NCI-H1092 treated with DMSO at 0.1 percent for 48 hours (cell line): ENCODE measurements around the gene ADISSP.

ENCODE experiments used
- DNase-seq: peaks from one replicate; lab custom pipeline; 2025; lab: John Stamatoyannopoulos, UW

Gene ADISSP

GRCh38 chr20:3767427-3768341 lies at the start of gene ADISSP:
Gene ADISSP, minus strand, starts transcription at chr20:3767753. Its CDS starts 7,653 bp downstream, at chr20:3760100.
- peak; percentile 98 for DNase-seq

DNA sequence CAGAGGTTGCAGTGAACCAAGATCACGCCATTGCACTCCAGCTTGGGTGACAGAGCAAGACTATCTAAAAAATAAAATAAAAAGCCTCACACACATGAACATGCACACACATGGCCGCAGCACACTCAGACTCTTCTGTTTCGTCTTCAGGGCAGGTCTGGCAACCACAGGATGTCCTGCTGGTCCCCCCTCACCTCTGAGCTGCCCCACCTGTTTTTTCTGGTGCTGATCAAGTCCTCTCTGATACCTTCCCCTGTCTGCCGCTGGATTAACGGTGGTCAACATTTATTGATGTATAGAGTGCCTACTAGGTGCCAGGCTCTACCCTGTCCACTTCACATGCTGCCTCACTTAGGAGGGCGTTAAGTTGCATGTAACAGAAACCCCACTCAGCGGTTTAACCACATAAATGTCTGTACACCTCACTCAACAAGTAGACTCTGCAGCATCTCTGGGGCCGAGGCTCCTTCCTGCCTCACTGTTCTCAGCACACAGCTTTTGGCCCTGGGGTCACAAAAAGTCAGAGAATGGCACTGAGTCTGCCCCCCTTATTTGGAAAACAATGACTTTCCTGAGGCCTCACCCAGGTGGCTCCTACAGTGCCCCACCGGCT lies 48.3 kb upstream of the ADISSP start:
- no peak for DNase-seq

DNA sequence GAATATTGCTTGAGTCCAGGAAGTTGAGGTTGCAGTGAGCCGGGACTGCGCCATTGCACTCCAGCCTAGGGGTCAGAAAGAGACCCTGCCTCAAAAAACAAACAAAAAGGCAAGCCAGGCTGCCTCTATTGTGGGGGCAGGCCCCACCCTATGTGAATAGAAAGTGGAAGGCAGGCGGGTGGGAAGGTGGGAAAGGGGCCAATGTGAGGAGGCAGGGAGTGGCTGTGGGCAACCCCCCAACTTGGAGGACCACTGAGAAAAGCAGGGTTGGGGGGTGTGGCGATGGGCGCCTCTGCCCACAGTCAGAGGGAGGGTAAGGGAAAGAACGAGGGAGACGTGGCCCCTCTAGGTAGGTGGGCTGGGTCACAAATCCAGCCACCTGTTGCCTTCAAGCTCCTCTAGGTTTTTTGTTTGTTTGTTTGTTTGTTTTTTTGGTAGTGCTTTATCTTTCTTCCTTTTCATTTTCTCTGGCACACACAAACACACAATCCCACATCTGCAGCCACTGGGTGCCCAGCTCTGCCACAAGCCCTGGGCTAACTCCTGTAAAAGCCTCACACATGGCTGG lies 47.5 kb upstream of the ADISSP start:
- no peak for DNase-seq

- DNase-seq, result no peak
These were observed 46.5 kb upstream of the ADISSP start for GRCh38 chr20:3813848-3814581.

DNA sequence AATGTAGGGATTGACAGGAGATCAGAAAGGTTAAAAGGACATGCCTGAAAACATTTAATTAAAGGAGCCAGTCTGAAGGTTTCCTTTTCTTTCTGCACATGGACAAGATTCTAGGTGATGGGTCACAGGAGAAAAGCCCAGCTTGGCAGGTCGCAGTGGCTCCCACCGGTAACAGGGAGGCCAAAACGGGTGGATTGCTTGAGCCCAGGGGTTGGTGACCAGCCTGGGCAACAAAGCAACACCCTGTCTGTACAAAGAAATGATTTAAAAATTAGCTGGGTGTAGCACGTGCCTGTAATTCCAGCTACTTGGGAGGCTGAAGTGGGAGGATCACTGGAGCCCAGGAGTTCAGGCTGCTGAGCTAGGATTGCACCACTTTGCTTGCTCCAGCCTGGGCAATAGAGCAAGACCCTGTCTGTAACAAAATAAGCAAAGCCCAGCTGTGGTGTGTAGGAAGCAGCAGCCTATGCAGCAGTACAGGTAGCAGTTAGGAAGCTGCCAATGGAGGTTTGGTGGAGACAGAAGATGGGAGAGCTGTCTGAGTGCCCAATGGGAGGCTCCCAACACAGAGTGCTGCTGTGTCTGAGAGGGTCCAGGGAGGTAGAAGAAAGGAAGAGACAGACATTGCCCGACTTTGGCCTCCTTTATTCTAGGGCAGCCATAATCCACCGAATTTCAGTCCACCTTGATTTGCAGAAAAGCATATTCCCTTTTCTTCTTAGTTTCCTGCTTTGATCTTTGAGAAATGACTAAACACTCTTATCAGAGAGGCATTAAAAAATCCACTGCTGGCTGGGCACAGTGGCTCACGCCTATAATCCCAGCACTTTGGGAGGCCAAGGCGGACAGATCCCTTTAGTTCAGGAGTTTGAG lies 45.7 kb upstream of the ADISSP start:
- no peak for DNase-seq

DNA sequence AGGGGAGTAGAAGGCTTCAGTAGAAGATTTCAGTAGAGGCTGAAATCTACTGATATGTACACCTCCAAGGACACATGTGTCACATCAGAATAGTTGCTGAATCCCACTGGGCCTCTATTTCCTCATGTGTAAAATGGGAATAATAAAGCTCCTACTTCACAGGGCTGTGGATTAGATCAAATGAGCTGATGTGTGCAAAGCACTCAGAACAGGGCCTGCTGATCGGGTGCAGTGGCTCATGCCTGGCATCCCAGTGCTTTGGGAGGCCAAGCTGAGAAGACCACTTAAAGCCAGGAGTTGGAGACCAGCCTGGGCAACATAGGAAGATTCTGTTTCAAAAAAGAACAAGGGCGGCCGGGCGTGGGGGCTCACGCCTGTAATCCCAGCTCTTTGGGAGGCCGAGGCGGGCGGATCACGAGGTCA lies 44.7 kb upstream of the ADISSP start:
- DNase-seq, result no peak

DNA sequence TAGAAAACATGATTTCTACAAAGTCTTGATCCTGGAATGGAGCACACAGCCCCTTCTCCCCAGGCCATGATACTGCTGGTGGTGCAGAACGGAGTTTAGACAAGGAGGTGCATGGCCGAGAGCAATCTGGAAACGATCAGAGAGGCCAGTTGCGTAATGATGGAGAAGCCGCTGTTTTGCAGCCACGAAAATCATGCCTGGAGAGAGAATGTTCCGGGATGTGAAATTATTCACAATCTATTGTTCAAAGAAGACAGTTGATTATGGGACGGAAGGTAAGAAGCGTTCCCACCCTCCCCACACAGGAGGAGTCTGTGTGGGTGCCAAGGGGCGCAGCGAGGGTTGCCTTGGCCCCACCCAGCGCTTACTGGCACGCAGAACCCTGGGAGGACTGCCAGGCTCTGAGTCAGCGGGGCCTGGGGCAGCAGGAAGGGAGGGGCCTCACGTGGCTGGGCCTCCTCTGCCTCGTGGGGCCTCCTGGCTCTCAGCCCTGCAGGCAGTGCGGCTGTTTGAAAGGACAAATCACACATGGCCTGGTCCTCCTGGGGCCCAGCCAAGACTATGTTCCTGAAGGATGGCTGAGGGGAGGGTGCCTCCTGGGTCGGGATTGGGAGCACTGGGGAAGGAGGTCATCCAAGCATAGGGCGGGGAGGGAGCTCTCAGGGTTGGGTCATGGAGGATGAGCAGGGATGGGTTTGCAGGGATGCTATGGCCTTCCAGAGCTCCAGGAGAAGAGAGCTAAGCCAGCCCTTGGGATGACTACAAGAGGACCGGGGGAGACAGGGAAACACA lies 44.1 kb upstream of the ADISSP start:
- peak; percentile 95 for DNase-seq

GRCh38 chr20:3808544-3808943 lies 41.0 kb upstream of the ADISSP start:
- no peak for DNase-seq

GRCh38 chr20:3804781-3805180 lies 37.2 kb upstream of the ADISSP start:
- no peak for DNase-seq

- DNase-seq, result no peak
These were observed 36.8 kb upstream of the ADISSP start for GRCh38 chr20:3804254-3804751.

DNA sequence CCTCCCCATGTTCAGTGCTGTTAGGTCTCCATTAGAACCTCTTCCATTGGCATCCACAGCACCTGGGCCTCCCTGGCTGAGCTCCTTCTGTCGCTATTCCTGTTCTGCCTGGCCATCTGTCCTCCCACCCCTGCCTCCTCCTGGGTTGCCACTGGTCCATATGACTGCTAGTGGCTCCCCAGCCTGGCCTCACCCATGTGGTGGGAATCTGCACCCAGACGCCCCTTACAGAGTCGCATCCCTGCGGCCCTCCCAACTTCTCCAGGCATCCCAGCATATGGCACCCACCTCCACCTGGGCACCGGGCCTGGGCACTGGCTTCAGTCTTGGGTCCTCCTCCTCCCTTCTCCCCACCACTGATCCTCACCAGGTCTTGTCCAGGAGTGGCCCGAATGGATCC lies 36.3 kb upstream of the ADISSP start:
- DNase-seq, result no peak

DNA sequence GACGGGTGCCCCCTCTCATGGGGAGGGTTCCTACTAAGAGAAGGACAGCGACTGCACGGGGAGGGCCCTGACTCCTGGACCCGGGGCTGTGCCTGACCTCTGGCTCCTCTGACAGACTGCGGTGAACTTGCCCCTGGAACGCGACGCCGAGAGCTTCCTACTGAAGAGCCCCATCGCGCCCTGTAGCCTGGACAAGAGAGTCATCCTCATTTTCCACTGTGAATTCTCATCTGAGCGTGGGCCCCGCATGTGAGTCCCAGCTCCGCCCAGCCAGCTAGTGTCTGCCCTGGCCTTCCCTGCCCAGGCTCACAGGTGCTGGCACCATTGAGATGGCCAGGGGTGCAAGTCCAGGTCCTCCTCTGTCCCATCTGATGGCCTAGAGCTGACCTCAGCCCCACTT lies 35.7 kb upstream of the ADISSP start:
- no peak for DNase-seq

DNA sequence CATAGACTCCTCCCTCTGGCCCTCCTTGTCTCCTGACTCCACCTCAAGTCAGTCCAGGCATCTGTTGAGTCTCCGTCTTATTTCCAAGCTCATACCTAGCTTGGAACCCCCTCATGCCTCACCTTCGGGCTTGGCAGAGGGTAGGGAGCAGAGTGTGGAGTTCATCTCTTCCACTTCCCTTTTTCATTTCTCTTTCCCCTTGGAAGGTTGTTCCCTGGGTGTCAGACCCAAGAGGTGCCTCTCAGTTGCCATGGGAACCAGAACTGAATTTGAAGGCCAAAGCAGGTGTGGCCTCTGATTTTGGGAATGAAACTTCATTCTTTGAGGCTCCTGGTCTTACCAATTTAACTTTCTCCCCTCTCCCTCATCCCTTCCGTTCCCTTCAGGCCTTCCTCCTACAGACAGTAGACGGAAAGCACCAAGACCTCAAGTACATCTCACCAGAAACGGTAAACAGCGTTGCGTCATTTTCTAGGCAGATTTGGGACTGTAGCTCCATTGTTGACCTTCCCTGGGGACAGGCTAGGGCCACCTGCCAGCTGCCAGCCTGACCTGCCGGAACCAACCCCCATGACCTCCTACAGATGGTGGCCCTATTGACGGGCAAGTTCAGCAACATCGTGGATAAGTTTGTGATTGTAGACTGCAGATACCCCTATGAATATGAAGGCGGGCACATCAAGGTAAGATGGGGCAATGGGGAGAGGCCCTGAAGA lies 35.1 kb upstream of the ADISSP start:
- DNase-seq, result no peak

DNA sequence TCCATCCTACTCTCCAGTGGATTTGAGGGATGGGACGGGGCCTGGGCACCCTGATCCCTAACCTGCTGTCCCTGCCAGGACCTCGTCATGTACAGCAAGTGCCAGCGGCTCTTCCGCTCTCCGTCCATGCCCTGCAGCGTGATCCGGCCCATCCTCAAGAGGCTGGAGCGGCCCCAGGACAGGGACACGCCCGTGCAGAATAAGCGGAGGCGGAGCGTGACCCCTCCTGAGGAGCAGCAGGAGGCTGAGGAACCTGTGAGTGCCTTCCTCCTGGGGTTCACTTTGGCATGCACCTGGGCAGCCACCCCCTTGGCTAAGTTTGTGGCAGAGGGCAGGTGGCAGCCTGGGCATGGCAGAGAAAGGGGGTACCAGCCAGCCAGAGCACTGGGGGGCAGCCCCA lies 34.3 kb upstream of the ADISSP start:
- no peak for DNase-seq

- no peak for DNase-seq
These were observed 33.7 kb upstream of the ADISSP start for GRCh38 chr20:3801299-3801698.

DNA sequence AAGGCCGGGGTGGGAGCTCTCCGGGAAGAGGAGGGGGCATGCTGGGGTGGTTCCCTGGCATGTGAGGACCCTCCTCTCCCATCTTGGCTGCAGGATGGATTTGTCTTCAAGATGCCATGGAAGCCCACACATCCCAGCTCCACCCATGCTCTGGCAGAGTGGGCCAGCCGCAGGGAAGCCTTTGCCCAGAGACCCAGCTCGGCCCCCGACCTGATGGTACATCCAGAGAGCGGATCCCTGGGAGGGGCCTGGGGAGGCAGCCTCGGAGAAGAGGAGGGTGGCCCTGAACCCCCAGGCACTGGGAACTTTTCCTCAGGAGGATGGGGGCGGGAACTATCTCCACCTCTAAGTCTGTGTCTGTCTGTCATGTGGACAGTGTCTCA lies 33.3 kb upstream of the ADISSP start:
- no peak for DNase-seq

DNA sequence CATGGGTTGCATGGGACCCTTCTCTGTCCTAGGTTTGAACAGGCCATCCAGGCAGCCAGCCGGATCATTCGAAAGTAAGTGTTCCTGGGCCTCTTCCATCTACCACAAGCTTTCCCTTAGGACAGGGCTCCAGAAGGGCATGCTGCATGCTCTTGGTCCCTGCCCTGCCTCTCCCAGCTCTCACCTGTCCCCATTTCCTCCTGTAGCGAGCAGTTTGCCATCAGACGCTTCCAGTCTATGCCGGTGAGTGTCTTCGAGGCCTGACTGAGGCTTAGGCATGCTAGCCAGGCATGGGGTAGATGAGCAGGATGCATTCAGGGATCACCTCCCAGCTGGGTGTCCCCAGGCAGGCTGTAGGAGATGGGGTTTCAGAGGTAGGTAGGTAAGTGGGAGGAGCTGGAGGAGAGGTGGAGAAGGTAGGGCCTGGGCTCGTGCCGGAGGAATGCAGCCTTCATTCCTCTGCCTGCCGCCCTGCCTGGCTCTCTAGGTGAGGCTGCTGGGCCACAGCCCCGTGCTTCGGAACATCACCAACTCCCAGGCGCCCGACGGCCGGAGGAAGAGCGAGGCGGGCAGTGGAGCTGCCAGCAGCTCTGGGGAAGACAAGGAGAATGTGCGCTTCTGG lies 32.8 kb upstream of the ADISSP start:
- DNase-seq, result no peak

- DNase-seq, result no peak
These were observed 31.3 kb upstream of the ADISSP start for GRCh38 chr20:3798908-3799248.

DNA sequence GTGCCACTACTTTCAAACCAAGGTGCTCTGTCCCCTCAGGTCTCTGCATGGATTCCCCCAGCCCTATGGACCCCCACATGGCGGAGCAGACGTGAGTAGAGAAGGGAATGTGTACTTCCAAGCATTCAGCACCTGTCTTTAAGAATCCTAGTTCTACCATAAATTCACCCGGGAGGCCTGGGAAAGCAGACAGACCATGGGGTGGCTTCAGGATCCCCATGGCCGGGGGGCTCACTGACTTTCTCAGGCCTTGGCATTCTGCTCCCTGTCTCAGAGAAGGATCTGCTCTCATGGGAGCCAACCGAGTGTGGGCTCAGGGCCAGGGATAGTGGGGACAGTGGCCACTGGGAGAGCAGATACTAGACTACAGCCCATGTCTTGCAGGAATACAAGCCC lies 30.8 kb upstream of the ADISSP start:
- no peak for DNase-seq
